GM19099 (cell line): Measurements from ENCODE around the gene OXSR1.

Experiments
- POLR2A ChIP-seq: IDR thresholded peaks from 3 replicates; pipeline ENCODE4 v1.6.1; 2011; ENCODE audit warnings: low read depth; ENCODE audit not compliant: insufficient read length; ENCODE audit errors: extremely low read depth

OXSR1 gene

DNA sequence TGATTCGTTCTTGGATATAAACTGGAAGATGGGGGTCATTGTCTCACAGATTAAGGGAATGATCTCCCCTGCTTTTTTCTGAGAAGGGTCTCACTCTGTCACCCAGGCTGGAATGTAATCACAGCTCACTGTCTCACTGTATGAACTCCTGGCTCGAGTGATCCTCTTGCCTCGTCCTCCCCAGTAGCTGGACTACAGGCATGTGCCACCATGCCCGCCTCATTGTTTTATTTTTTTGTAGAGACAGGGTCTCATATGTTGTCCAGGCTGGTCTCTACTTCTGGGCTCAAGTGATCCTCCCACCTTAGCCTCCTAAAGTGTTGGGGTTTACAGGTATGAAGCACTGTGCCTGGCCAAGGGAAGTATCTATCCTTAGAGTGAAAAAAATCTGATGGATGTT lies 5.4 kb downstream of the OXSR1 start:
- no peak for TF ChIP-seq POLR2A

GRCh38 chr3:38171622-38172021 lies 6.3 kb downstream of the OXSR1 start:
- no peak for TF ChIP-seq POLR2A

- no peak for TF ChIP-seq POLR2A
These were observed 8.6 kb downstream of the OXSR1 start for GRCh38 chr3:38173834-38174418.

GRCh38 chr3:38177181-38177580 lies 11.8 kb downstream of the OXSR1 start:
- no peak for TF ChIP-seq POLR2A

DNA sequence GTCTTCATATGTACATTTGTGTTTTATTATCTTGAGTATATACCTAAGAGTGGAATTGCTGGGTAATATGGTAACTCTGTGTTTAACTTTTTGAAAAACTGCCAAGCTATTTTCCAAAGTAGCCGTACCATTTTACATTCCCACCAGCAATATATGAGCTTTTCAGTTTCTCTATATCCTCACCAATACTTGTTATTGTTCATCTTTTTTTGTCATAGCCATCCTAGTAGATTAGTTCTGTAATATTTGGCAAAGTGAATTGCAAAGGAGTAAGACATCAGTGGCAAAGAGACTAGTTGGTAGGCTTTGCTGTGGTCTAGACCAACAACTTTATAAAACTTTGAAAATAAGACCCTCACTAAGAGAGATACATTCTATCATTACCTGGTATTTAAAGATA lies 21.4 kb downstream of the OXSR1 start:
- TF ChIP-seq POLR2A: no peak

- no peak for TF ChIP-seq POLR2A
These were observed 25.1 kb downstream of the OXSR1 start for GRCh38 chr3:38190481-38190881.

DNA sequence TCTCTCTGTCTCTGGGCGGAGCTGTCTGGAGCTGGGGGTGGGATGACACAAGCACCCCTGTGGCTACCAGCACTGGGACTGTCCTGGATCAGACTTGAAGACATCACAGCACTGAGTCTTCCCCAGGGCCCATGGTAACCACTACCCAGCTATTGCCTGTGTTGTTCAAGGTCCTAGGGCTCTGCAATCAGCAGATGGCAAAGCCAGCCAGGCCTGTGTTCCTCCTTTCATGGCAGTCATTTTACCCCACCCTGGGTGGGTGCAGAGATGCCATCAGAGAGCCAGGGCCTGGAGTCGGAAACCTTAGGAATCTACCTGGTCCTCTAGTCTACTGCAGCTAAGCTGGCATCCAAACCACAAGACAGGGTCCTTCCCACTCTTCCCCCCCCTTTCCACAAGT lies 38.4 kb downstream of the OXSR1 start:
- TF ChIP-seq POLR2A: no peak

- no peak for TF ChIP-seq POLR2A
These were observed 39.5 kb downstream of the OXSR1 start for GRCh38 chr3:38204599-38205471.

DNA sequence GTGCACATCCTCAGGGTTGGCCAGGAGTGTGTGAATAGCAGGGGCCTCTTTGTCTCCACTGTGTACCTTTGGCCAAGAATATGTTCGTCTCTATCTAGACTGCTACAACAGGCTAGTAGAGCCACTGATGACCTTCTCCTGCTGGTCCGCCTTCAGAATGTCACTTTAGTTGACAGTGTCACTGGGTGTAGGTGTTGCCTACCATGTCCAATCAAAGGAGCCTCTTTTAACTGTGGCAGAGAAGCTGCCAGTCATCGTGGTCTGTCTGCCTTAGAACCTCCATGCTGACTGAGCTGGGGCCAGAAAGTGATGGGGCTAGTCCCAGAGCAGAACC lies 40.1 kb downstream of the OXSR1 start:
- TF ChIP-seq POLR2A: no peak

GRCh38 chr3:38207254-38208003 lies 42.1 kb downstream of the OXSR1 start:
- TF ChIP-seq POLR2A: no peak

DNA sequence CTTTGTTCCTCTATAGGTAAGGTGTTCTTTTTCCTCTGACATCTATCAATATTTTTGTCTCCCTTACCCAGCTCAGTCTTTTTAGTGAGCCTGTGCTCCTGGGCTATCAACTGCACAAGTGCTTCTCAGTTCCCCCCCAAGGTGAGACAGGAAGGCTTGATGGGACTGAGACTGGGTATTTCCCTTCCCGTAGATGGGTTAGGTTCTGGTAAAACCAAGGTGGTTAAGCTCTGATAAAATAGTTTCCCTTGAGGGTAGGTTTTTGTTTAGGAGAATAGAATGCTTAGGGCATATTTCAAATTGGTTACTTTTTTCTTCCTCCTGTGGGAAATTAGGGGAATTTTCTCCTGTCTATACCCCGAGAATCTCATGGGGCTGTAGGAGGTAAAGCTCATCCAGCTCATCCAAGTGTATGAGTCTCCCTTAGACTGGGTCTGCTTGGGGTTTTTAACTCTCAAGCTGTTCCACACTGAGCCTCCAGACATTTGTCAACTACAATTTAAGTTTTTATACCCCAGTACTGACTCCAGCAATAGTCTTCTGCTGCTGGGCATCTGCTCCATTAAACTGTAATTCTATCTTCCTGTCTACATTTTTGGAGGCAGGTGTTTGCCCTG lies 44.9 kb downstream of the OXSR1 start:
- no peak for TF ChIP-seq POLR2A

DNA sequence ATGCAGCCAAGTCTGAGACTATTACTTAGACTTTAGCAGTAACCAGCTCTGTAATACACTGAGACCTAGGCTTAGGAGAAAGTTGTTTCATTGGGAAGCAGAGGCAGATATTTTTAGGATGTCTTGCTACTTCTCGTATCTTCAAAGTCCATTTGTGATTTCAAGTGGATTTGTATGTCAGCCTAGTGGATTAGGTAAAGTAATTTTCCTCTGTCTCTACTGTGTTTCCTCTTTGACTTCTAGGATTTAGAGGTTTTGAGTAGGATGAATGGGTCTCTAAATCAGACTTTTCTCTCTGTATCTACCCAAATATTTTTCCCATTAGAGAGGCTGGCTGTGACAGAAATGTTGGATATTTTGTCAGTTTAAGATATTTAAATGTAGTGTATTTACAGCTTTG lies 46.8 kb downstream of the OXSR1 start:
- TF ChIP-seq POLR2A: no peak

GRCh38 chr3:38214560-38214959 lies 49.2 kb downstream of the OXSR1 start:
- no peak for TF ChIP-seq POLR2A

DNA sequence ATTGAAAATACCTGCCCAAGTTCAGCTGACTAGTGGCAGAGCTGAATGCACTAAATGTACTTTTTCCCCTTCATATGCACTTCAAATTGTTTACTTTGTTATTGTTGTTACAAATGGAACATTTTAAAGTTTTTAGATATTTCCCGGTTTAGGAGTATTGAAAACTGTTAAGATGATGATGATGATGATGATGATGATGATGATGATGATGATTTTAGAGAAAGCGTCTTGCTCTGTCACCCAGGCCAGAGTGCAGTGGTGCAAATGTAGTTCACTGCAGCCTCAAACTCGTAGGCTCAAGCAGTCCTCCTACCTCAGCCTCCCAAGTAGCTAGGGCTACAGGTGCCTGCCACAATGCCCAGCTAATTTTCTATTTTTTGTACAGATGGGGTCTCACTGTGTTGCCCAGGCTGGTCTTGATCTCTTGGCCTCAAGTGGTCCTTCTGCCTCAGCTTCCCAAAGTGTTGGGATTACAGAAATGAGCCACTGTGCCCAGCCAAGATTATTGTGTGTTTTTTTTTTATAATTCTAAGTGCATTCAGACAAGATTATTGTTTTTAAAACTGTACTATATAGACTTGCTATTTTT lies 54.4 kb downstream of the OXSR1 start:
- TF ChIP-seq POLR2A: no peak

- no peak for TF ChIP-seq POLR2A
These were observed 55.7 kb downstream of the OXSR1 start for GRCh38 chr3:38221005-38221404.

GRCh38 chr3:38222032-38222634 lies 56.8 kb downstream of the OXSR1 start:
- no peak for TF ChIP-seq POLR2A

DNA sequence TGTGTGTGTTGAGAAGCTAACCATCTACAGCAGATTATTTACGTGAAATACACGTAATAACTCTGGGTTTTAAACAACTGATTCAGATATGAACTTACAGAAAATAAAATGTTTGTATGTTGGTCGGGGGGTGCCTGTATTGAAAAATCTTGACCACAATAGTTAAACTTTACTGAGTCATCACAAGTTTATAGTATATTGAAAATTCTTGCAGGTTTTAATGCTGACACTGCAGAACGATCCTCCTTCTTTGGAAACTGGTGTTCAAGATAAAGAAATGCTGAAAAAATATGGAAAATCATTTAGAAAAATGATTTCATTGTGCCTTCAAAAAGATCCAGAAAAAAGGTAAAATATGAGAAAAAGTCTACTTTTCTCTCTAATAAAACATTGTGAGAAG lies 59.0 kb downstream of the OXSR1 start:
- TF ChIP-seq POLR2A: no peak
